ENCODE results near the gene USP19. TPM values are rescaled to one million over a fixed set of nuclear protein-coding genes. Genes with fewer than 3 reads are reported as not detected.

USP19 gene
- total and polyA plus RNA-seq, 2 of the 8 experiments (the other 6 are each of a cell fraction or from before 2014, with no cell fraction given) = 46.4 to 65.8 TPM

GRCh38 chr3:49093853-49094767 is 26.5 kb downstream of the USP19 start, which contains the start of gene QRICH1:
TSS of gene QRICH1 (minus strand) at chr3:49094071. CDS start at chr3:49077017, 17,054 bp downstream.
- Histone ChIP-seq H4K20me1 (replicated peaks in 1 of 2; ENCODE audit: control insufficient read depth in 1 of 2, insufficient read depth in 2 of 2, low read length in 2 of 2) (peaks cover 2 to 4% of the 10 kb centered on the region in 2 experiments), H3K9ac (replicated peaks in 1 of 4; ENCODE audit: extremely low read depth in 1 of 4, low read depth in 3 of 4, low read length in 3 of 4) (peak within 1 kb of the TSS; percentile 92 to 100 (median 94)), H2BK20ac (ENCODE audit: low read length) (no peak within 1 kb of the TSS), H2BK12ac (ENCODE audit: low read depth, low read length) (no peak within 1 kb of the TSS), H3K56ac (replicated peaks; ENCODE audit: insufficient read length, low read depth, low read length) (peak within 1 kb of the TSS; percentile 90), H3K79me1 (ENCODE audit: low read depth, low read length) (no peaks in the 10 kb centered on the region; the same call in 1 of the 2 replicates), H3K23ac (ENCODE audit: insufficient read length) (no peak within 1 kb of the TSS), H4K5ac (ENCODE audit: insufficient read length, low read depth, low read length) (peak within 1 kb of the TSS; percentile 86), H3K27ac (ENCODE audit: low read depth, low read length) (peak within 1 kb of the TSS; percentile 88), H2BK15ac (ENCODE audit: low read length) (no peak within 1 kb of the TSS; the same call in 1 of the 2 replicates), H3K4me2 (ENCODE audit: insufficient read depth in 1 of 2, low read depth in 2 of 2, low read length in 2 of 2) (peak within 1 kb of the TSS; percentile 79 to 89), H3K18ac (ENCODE audit: extremely low read depth, low read length) (peak within 1 kb of the TSS; percentile 88), H3K14ac (ENCODE audit: insufficient read length) (peak within 1 kb of the TSS; percentile 43), H2AK5ac (ENCODE audit: low read depth, low read length) (0 out of 2 replicates have a peak within 1 kb of the TSS, but pooled peaks have one; percentile 4), H3K27me3 (replicated peaks in 1 of 4; ENCODE audit: control insufficient read depth in 3 of 4, extremely low read depth in 1 of 4, insufficient read depth in 3 of 4, low read length in 3 of 4) (no peaks in the 10 kb centered on the region), H2AFZ (ENCODE audit: low read length) (peak within 1 kb of the TSS; percentile 16; the same call in 1 of the 2 replicates), H3K4me3 (ENCODE audit: extremely low read depth in 1 of 4, insufficient read depth in 2 of 4, low read depth in 3 of 4, low read length in 4 of 4) (peak within 1 kb of the TSS; percentile 80 to 99 (median 89)), H3K9me3 (ENCODE audit: insufficient read depth in 2 of 2, low read depth in 1 of 2, low read length in 1 of 2) (no peaks in the 10 kb centered on the region), H3K36me3 (ENCODE audit: control insufficient read depth in 2 of 4, insufficient read depth in 4 of 4, low read length in 3 of 4) (peaks cover 10 to 27% (median 20%) of the 10 kb centered on the region in 4 experiments; a peak in 7 of 8 replicates), H2BK5ac (ENCODE audit: low read depth, low read length) (peak within 1 kb of the TSS; percentile 86), H3K4me1 (replicated peaks in 1 of 4; ENCODE audit: control insufficient read depth in 3 of 4, insufficient read depth in 4 of 4, low read length in 3 of 4) (no peaks in the 10 kb centered on the region; a peak in 1 of 7 replicates), H3K79me2 (ENCODE audit: control insufficient read depth in 1 of 2, insufficient read depth in 2 of 2, low read length in 2 of 2) (peaks cover 21 to 41% of the 10 kb centered on the region in 2 experiments), H3K4ac (replicated peaks; ENCODE audit: insufficient read length, low read depth, low read length) (peak within 1 kb of the TSS; percentile 57), H2BK120ac (replicated peaks; ENCODE audit: low read depth, low read length) (no peak within 1 kb of the TSS), H3K23me2 (ENCODE audit: low read depth, low read length) (peaks cover 9% of the 10 kb centered on the region), H4K8ac (ENCODE audit: extremely low read depth, insufficient read depth, low read length) (peak within 1 kb of the TSS; percentile 100), H4K91ac (replicated peaks; ENCODE audit: insufficient read length, low read length) (peak within 1 kb of the TSS; percentile 91)
- peak; percentile 91 to 96 for DNase-seq (ENCODE audit: low read depth in 1 of 2, low spot score in 2 of 2)
- ChIA-PET POLR2A (ENCODE audit: partially characterized antibody) (interaction anchor here (0.6 to 27.9 kb wide), 47 partner anchors 8 to 535 kb away, joined by 3 to 508 read pairs (median 4); partner anchors contain the start of genes C3orf62, CELSR3, DAG1 and DALRD3), CTCF (ENCODE audit: partially characterized antibody) (interaction anchor here (0.6 to 4.3 kb wide), 18 partner anchors 10 to 109 kb away, joined by 3 to 34 read pairs (median 4); partner anchors contain the start of genes NDUFAF3 and QARS1)
- WGBS, 2 experiments (ENCODE audit: extremely low coverage in 1 of 2, insufficient coverage in 1 of 2, insufficient read length in 1 of 2, insufficient replicate concordance in 2 of 2, low coverage in 1 of 2, low lambda C conversion rate in 2 of 2, missing lambda C conversion rate in 1 of 2) = 2% methylated on average over 57 of the region's 65 CpGs; no CpG with 5 or more reads in 1 of the 2 experiments
- peak; percentile 45 for FAIRE-seq
- no peak for TF ChIP-seq ZNF274 (IDR thresholded peaks at IDR 0.05; ENCODE audit: borderline replicate concordance, extremely low read depth, low read length)
- no peak for TF ChIP-seq EP300 (IDR thresholded peaks at IDR 0.05; ENCODE audit: borderline replicate concordance in 1 of 2, low read depth in 2 of 2, low read length in 2 of 2)
- TF ChIP-seq, protein P1, sequence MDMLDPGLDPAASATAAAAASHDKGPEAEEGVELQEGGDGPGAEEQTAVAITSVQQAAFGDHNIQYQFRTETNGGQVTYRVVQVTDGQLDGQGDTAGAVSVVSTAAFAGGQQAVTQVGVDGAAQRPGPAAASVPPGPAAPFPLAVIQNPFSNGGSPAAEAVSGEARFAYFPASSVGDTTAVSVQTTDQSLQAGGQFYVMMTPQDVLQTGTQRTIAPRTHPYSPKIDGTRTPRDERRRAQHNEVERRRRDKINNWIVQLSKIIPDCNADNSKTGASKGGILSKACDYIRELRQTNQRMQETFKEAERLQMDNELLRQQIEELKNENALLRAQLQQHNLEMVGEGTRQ (IDR thresholded peaks at IDR 0.05; ENCODE audit: low read length) = no peak
- no peak for TF ChIP-seq EZH2 (IDR thresholded peaks at IDR 0.05; ENCODE audit: low read depth, low read length, severe bottlenecking)
- peak; percentile 67 for TF ChIP-seq ASH2L (IDR thresholded peaks at IDR 0.05; ENCODE audit: low read length)
- TF ChIP-seq SP4 (IDR thresholded peaks at IDR 0.05; ENCODE audit: low read length) = no peak
- TF ChIP-seq HDAC6 (IDR thresholded peaks at IDR 0.05; ENCODE audit: low read depth, low read length) = no peak
- no peak for TF ChIP-seq GABPA (IDR thresholded peaks at IDR 0.05; ENCODE audit: borderline replicate concordance, insufficient read depth, low read length)
- TF ChIP-seq SIRT6 (IDR thresholded peaks at IDR 0.05; ENCODE audit: low read length) = no peak
